PC-3 (cell line): Measurements from ENCODE around the gene SLC2A14. TPM values are rescaled to one million over a fixed set of nuclear protein-coding genes. Genes with fewer than 3 reads are reported as not detected.
"Not testable (repeated sequence)": the region's sequence is repeated elsewhere in the genome, so short reads cannot be mapped to it uniquely, and the experiment has no call there.

Experiments used
- ATAC-seq: fragments of 200-7000 bp; cut with Tn5 transposase; 2 replicates; pipeline ENCODE4 v1.9.1; 2020; ENCODE audit warnings: mild to moderate bottlenecking, moderate library complexity
- BruUV-seq: library from RNA; stranded (reverse); fragments of 400-500 nt; replicated peaks from 2 replicates; lab custom pipeline; 2021; lab: Mats Ljungman, UMichigan
- CTCF ChIA-PET: fragments of 300-600 bp; sonication (Branson Sonifier 250); formaldehyde crosslinking; loops from one replicate; lab custom pipeline; 2022; ENCODE audit warnings: antibody characterized with exemption; lab: Charles Lee
- POLR2A ChIA-PET: fragments of 300-600 bp; sonication (Branson Sonifier 250); formaldehyde crosslinking; loops from one replicate; lab custom pipeline; 2022; ENCODE audit warnings: antibody characterized with exemption; ENCODE audit not compliant: unreplicated experiment; lab: Charles Lee
- DNase-seq: peaks from one replicate; pipeline ENCODE4 v3.0.0-alpha.2; 2015
- H2AFZ ChIP-seq: fragments of 300-600 bp; sonication (generic); 2 replicates; pipeline ENCODE4 v1.6.0; 2016; ENCODE audit warnings: antibody characterized with exemption, low read length
- H3F3A ChIP-seq: fragments of 300-600 bp; sonication (generic); one replicate; pipeline ENCODE4 v1.6.0; 2017; ENCODE audit warnings: antibody characterized with exemption, low read length, control low read depth, mild to moderate bottlenecking; ENCODE audit not compliant: unreplicated experiment
- H3K27ac ChIP-seq: fragments of 300-600 bp; sonication (generic); 2 replicates; pipeline ENCODE4 v1.5.1; 2016; ENCODE audit warnings: mild to moderate bottlenecking, low read length
- H3K27me3 ChIP-seq: fragments of 300-600 bp; sonication (generic); 2 replicates; pipeline ENCODE4 v1.6.1; 2016; ENCODE audit warnings: low read length, mixed read lengths
- H3K36me3 ChIP-seq: fragments of 300-600 bp; sonication (generic); 2 replicates; pipeline ENCODE4 v1.6.1; 2016; ENCODE audit warnings: low read depth, mixed run types, low read length, mixed read lengths
- H3K4me1 ChIP-seq: fragments of 300-600 bp; sonication (generic); 2 replicates; pipeline ENCODE4 v1.5.1; 2016; ENCODE audit warnings: low read length; ENCODE audit not compliant: insufficient read depth
- H3K4me2 ChIP-seq: fragments of 300-600 bp; sonication (generic); 2 replicates; pipeline ENCODE4 v1.6.0; 2016; ENCODE audit warnings: low read length
- H3K4me3 ChIP-seq: fragments of 300-600 bp; sonication (generic); 2 replicates; pipeline ENCODE4 v1.5.1; 2016; ENCODE audit warnings: mild to moderate bottlenecking, low read length, mixed read lengths
- H3K79me2 ChIP-seq: fragments of 300-600 bp; sonication (generic); 2 replicates; pipeline ENCODE4 v1.6.1; 2017; ENCODE audit warnings: low read length, mixed read lengths
- H3K9ac ChIP-seq: fragments of 300-600 bp; sonication (generic); 2 replicates; pipeline ENCODE4 v1.6.0; 2016; ENCODE audit warnings: mild to moderate bottlenecking, low read length
- H3K9me2 ChIP-seq: fragments of 300-600 bp; sonication (generic); replicated peaks from 2 replicates; pipeline ENCODE4 v1.6.1; 2016; ENCODE audit warnings: mixed run types, low read length, mixed read lengths
- H3K9me3 ChIP-seq: fragments of 300-600 bp; sonication (generic); 2 replicates; pipeline ENCODE4 v1.6.1; 2016; ENCODE audit warnings: low read length, mixed read lengths
- H4K20me1 ChIP-seq: fragments of 300-600 bp; sonication (generic); 2 replicates; pipeline ENCODE4 v1.6.1; 2016; ENCODE audit warnings: low read length, mixed read lengths
- CTCF ChIP-seq: fragments of 300-600 bp; sonication (generic); conservative IDR thresholded peaks from 2 replicates; pipeline ENCODE4 v1.5.1; 2017; ENCODE audit warnings: antibody characterized with exemption, low read depth, mild to moderate bottlenecking, low read length
- EZH2 ChIP-seq: fragments of 300-600 bp; sonication (generic); IDR thresholded peaks from one replicate; pipeline ENCODE4 v1.6.1; 2017; ENCODE audit warnings: antibody characterized with exemption, mild to moderate bottlenecking, low read length; ENCODE audit not compliant: unreplicated experiment
- EZH2phosphoT487 ChIP-seq: fragments of 300-600 bp; sonication (generic); IDR thresholded peaks from 2 replicates; pipeline ENCODE4 v1.6.1; 2018; ENCODE audit warnings: mild to moderate bottlenecking, antibody characterized with exemption, low read length, borderline replicate concordance
- intact Hi-C: fragments of 100-400 bp; cut with micrococcal nuclease; formaldehyde crosslinking; loops from 2 replicates; pipeline ENCODE4 v1.9.0; 2023
- total RNA-seq: library from RNA; depleted of rRNA; stranded (reverse); fragments of >200 nt; gene quantifications from 2 replicates; pipeline ENCODE4 v1.2.3, GENCODE V29; 2014

SLC2A14 gene
- total RNA-seq, 1 experiment from 2014 or later: not detected

GRCh38 chr12:7910106-7910505 is 37.4 kb upstream of the SLC2A14 start:
- H2AFZ ChIP-seq, CTCF ChIA-PET, H3K27me3 ChIP-seq, H3K27ac ChIP-seq, H3K9me2 ChIP-seq, H3K4me3 ChIP-seq, intact Hi-C loops, POLR2A ChIA-PET, H3F3A ChIP-seq, H3K9ac ChIP-seq, H3K36me3 ChIP-seq, H3K9me3 ChIP-seq, H3K4me1 ChIP-seq, H3K79me2 ChIP-seq, BruUV-seq, H3K4me2 ChIP-seq, H4K20me1 ChIP-seq: not testable (repeated sequence)
- ATAC-seq (peak; percentile 48), DNase-seq (peak; percentile 43)

DNA sequence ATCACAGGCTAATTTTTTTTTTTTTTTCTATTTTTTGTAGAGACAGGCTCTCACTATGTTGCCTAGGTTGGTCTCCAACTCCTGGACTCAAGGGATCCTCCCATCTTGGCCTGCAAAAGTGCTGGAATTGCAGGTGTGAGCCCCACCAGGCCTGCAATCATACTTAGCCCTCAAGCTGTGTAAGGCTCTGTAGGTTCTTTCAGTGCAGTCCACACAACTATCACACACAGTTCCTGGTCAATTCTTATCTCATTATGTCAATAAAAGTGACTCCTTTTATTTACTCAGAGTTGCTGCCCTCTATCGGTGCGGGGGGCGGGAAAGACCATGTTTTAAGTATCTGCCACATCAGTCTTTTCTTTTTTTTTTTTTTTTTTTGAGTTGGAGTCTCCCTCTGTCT is 34.3 kb upstream of the SLC2A14 start:
- ChIA-PET CTCF (interaction anchor here (0.7 kb wide), 1 partner anchor 26 kb away, joined by 4 read pairs; no protein-coding TSS in a partner anchor), POLR2A (no interaction called here)
- no peaks in the 10 kb centered on the region for H3K9me3 ChIP-seq
- H3F3A ChIP-seq: no peaks in the 10 kb centered on the region
- no peaks in the 10 kb centered on the region for H3K9me2 ChIP-seq
- H3K4me3 ChIP-seq: no peak overlapping the region
- intact Hi-C loops: no loop called here
- H3K36me3 ChIP-seq: no peaks in the 10 kb centered on the region
- no peaks in the 10 kb centered on the region for H4K20me1 ChIP-seq
- H3K27me3 ChIP-seq: no peaks in the 10 kb centered on the region
- H3K79me2 ChIP-seq: no peaks in the 10 kb centered on the region
- no peak overlapping the region for H3K9ac ChIP-seq
- no peak overlapping the region for H2AFZ ChIP-seq
- no TSS peak for BruUV-seq
- no peak overlapping the region for H3K27ac ChIP-seq
- 0 out of 2 replicates have a peak, but pooled peaks cover 4% of the 10 kb centered on the region for H3K4me1 ChIP-seq
- TF ChIP-seq EZH2phosphoT487 (no peak), CTCF (peak; percentile 46; the same call in 1 of the 2 replicates), EZH2 (no peak)
- peak; percentile 64 for ATAC-seq
- DNase-seq: peak; percentile 64
- no peak overlapping the region for H3K4me2 ChIP-seq

GRCh38 chr12:7906303-7906702 is 33.6 kb upstream of the SLC2A14 start:
- H2AFZ ChIP-seq, H3K9me2 ChIP-seq, H3K27me3 ChIP-seq, H3K9me3 ChIP-seq, H3K4me2 ChIP-seq, H3F3A ChIP-seq, BruUV-seq, H3K4me3 ChIP-seq, ATAC-seq, DNase-seq, H3K36me3 ChIP-seq, H3K4me1 ChIP-seq, H3K27ac ChIP-seq, H3K79me2 ChIP-seq, POLR2A ChIA-PET, H3K9ac ChIP-seq, intact Hi-C loops, H4K20me1 ChIP-seq: not testable (repeated sequence)
- CTCF ChIA-PET: interaction anchor here (0.7 kb wide), 1 partner anchor 27 kb away, joined by 4 read pairs; no protein-coding TSS in a partner anchor

GRCh38 chr12:7905600-7906125 is 32.9 kb upstream of the SLC2A14 start:
- H3K27ac ChIP-seq, H3K4me2 ChIP-seq, POLR2A ChIA-PET, H3K27me3 ChIP-seq, H3K4me1 ChIP-seq, H2AFZ ChIP-seq, CTCF ChIA-PET, H3K36me3 ChIP-seq, H3K4me3 ChIP-seq, H3K79me2 ChIP-seq, ATAC-seq, H4K20me1 ChIP-seq, intact Hi-C loops, H3K9me2 ChIP-seq, H3K9ac ChIP-seq, H3K9me3 ChIP-seq, BruUV-seq, H3F3A ChIP-seq, DNase-seq: not testable (repeated sequence)
